Lung (tissue), 12 donors: ENCODE results near the gene PTPRD. TPM values are rescaled to one million over a fixed set of nuclear protein-coding genes. Genes with fewer than 3 reads are reported as not detected.

Experiments used
- ATAC-seq: fragments of 200-7000 bp; cut with Tn5 transposase; one replicate; pipeline ENCODE4 v1.9.1; 2020; ENCODE audit warnings: moderate number of reproducible peaks; ENCODE audit not compliant: insufficient read depth, low FRiP score
- DNase-seq, 3 donors: peaks; one replicate each; pipeline ENCODE4 v3.0.0-alpha.2; 2013 to 2017
- H3K27ac ChIP-seq, 2 donors: one replicate each; pipeline ENCODE4 v1.5.1; 2013; ENCODE audit warnings: mild to moderate bottlenecking in 2 of 2, moderate library complexity in 2 of 2, control low read depth in 1 of 2, inconsistent platforms in 1 of 2, low read depth in 1 of 2, low read length in 1 of 2
- H3K27me3 ChIP-seq, 3 donors: one replicate each; pipeline ENCODE4 v1.5.1; 2013; ENCODE audit warnings: low read length in 2 of 3; ENCODE audit not compliant: control insufficient read depth in 3 of 3, insufficient read depth in 3 of 3
- H3K36me3 ChIP-seq, 4 donors: one replicate each; pipeline ENCODE4 v1.5.1; 2013; ENCODE audit warnings: low read length in 4 of 4, mild to moderate bottlenecking in 1 of 4, moderate library complexity in 1 of 4; ENCODE audit not compliant: control insufficient read depth in 4 of 4, insufficient read depth in 4 of 4
- H3K4me1 ChIP-seq, 5 donors: one replicate each; pipeline ENCODE4 v1.5.1; 2013; ENCODE audit warnings: low read length in 5 of 5, mild to moderate bottlenecking in 2 of 5, moderate library complexity in 1 of 5; ENCODE audit not compliant: control insufficient read depth in 5 of 5, insufficient read depth in 5 of 5
- H3K4me3 ChIP-seq: one replicate; pipeline ENCODE4 v1.5.1; 2013; ENCODE audit warnings: mild to moderate bottlenecking, control low read depth, moderate library complexity
- H3K9ac ChIP-seq, 2 donors: one replicate each; pipeline ENCODE4 v1.5.1; 2013; ENCODE audit warnings: low read length in 2 of 2, control low read depth in 1 of 2; ENCODE audit not compliant: insufficient read depth in 1 of 2
- H3K9me3 ChIP-seq, 4 donors: one replicate each; pipeline ENCODE4 v1.5.1; 2013; ENCODE audit warnings: low read length in 3 of 4, mild to moderate bottlenecking in 1 of 4, moderate library complexity in 1 of 4; ENCODE audit not compliant: control insufficient read depth in 4 of 4, insufficient read depth in 3 of 4
- WGBS, 2 donors: extraction: QIAGEN DNeasy Blood & Tissue Kit; methylation state at CpG; one replicate each; pipeline ENCODE4 v1.1.7; 2013; 5-methylcytosine and 5-hydroxymethylcytosine counted together
- polyA plus RNA-seq, 2 donors: library from polyadenylated mRNA; stranded (reverse); fragments of 200-250 nt; gene quantifications; one replicate each; pipeline ENCODE4 v1.2.1, GENCODE V29; 2013
- total RNA-seq, 2 donors: library from RNA; depleted of rRNA in 1 of 2; stranded (reverse); fragments of >200 nt in 1 of 2; gene quantifications; one replicate each; pipeline ENCODE4 v1.2.1, GENCODE V29; 2014 to 2021
- TF ChIP-seq, protein P1 (sequence below): IDR thresholded peaks from 2 replicates; pipeline ENCODE4 v1.5.1; 2012; ENCODE audit warnings: mild to moderate bottlenecking; ENCODE audit errors: control extremely low read depth, extremely low read depth
- donor health status: control.
- donor health status: control.
- donor health status: Bipolar disorder and iron deficiency.
- donor health status: healthy.
- donor health status: DM: yes; HTN: yes; CAD: no.

The PTPRD gene
- total and polyA plus RNA-seq, 4 donors: 1.9 to 145 (median 13.7) TPM

DNA sequence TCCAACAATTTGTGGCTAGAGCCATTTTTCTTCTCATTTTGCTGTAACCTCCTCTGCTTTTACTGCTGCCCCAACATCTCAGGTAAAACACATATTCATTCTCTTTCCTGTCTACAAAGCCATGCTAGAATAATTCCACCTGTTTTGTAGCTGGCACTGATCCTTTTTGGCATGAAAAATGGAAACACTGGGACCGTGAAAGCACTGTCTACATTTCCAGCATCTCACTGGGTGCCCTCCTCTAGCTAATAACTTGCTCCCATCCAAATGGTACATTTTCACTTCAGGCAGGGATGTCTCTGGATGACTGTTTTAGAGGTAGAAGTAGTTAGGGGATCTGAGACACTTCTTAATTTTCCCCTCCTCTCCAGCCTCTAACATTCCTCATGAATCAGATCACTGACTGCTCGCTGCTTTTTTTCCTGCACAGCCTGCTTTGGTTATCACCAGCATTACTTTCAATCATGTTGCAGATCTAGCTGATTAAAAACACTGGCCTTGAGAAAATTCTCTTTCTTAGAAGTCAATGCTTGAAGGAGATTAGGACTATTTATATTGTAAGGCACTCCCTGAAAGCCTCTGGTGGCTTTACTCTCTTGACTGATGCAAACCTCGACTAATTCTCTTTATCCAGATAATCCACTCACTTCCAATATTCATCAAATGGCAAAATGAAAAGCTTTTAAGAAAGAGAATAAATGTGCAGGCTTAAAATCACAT lies 1500.6 kb downstream of the PTPRD start:
- WGBS, 2 donors: 58 to 75% methylated on average over 3 of the region's 3 CpGs
- H3K27me3 ChIP-seq: no peaks in the 10 kb centered on the region
- no peaks in the 10 kb centered on the region for H3K9me3 ChIP-seq
- no peak overlapping the region for H3K4me3 ChIP-seq
- no peaks in the 10 kb centered on the region for H3K36me3 ChIP-seq
- no peak overlapping the region for H3K27ac ChIP-seq
- no peak overlapping the region for H3K9ac ChIP-seq
- no peaks in the 10 kb centered on the region for H3K4me1 ChIP-seq
- TF ChIP-seq, protein P1, sequence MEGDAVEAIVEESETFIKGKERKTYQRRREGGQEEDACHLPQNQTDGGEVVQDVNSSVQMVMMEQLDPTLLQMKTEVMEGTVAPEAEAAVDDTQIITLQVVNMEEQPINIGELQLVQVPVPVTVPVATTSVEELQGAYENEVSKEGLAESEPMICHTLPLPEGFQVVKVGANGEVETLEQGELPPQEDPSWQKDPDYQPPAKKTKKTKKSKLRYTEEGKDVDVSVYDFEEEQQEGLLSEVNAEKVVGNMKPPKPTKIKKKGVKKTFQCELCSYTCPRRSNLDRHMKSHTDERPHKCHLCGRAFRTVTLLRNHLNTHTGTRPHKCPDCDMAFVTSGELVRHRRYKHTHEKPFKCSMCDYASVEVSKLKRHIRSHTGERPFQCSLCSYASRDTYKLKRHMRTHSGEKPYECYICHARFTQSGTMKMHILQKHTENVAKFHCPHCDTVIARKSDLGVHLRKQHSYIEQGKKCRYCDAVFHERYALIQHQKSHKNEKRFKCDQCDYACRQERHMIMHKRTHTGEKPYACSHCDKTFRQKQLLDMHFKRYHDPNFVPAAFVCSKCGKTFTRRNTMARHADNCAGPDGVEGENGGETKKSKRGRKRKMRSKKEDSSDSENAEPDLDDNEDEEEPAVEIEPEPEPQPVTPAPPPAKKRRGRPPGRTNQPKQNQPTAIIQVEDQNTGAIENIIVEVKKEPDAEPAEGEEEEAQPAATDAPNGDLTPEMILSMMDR: no peak
- ATAC-seq: no peak
- DNase-seq: no peak

DNA sequence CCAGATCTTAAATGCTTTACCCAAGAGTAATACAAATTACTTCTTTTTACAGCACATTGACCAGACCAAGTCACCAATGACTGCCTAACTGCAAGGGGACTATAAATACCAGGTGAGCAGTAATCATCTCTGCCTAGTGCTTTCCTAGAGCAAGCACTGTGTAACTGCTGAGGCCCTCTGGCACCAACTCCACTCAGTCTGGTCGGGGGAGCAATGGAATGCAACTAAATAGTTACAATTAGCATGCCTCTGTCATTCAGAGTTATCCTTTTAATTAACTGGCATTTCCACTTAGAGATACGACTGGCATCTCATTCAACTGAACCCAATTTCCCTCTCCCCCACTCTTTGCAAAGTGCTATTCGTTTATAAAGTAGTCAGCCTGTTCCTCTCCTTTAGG lies 1504.2 kb downstream of the PTPRD start:
- Histone ChIP-seq H3K4me1 (no peaks in the 10 kb centered on the region), H3K9ac (no peak overlapping the region), H3K4me3 (no peak overlapping the region), H3K27ac (no peak overlapping the region), H3K9me3 (no peaks in the 10 kb centered on the region), H3K36me3 (no peaks in the 10 kb centered on the region), H3K27me3 (no peaks in the 10 kb centered on the region)
- ATAC-seq (no peak), DNase-seq (no peak)
- TF ChIP-seq, protein P1: no peak
- WGBS, 2 donors: 19 to 26% methylated on average over 3 of the region's 3 CpGs

- no peak overlapping the region for H3K27ac ChIP-seq
- TF ChIP-seq, protein P1: no peak
- H3K9ac ChIP-seq: no peak overlapping the region
- H3K9me3 ChIP-seq: no peaks in the 10 kb centered on the region
- no peaks in the 10 kb centered on the region for H3K36me3 ChIP-seq
- H3K4me1 ChIP-seq: peaks cover 0 to 2% (median 0%) of the 10 kb centered on the region in 5 donors
- ATAC-seq (no peak), DNase-seq (peak in 2 of 3 donors; percentile 2 to 13)
- H3K27me3 ChIP-seq: no peaks in the 10 kb centered on the region
- WGBS, 2 donors: 30 to 31% methylated on average over 7 of the region's 7 CpGs
- no peak overlapping the region for H3K4me3 ChIP-seq
These were observed 1510.5 kb downstream of the PTPRD start for GRCh38 chr9:9102295-9102694.

DNA sequence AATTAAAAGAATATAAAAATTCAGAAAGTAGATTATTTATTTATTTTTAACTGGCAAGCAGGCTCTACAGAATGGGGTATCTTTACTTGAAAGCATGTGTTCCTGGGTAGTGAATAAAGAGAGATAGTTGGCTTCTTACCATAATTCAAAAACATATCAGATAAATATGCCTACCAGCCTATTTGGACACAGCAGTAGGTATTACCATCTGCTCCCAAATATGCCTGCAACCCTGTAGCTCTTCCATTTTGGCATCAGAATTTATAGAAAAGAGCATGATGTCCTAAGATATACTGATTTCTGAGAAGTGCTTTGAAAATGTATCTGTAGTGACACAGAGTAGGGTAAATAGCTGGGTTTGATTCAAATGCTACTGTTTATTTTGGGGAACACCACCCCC lies 1512.7 kb downstream of the PTPRD start:
- DNase-seq (no peak), ATAC-seq (no peak)
- no peaks in the 10 kb centered on the region for H3K27me3 ChIP-seq
- H3K36me3 ChIP-seq: no peaks in the 10 kb centered on the region
- H3K4me1 ChIP-seq: peaks cover 0 to 2% (median 0%) of the 10 kb centered on the region in 5 donors
- H3K4me3 ChIP-seq: no peak overlapping the region
- H3K27ac ChIP-seq: no peak overlapping the region
- no peak overlapping the region for H3K9ac ChIP-seq
- TF ChIP-seq, protein P1: no peak
- no peaks in the 10 kb centered on the region for H3K9me3 ChIP-seq
